ENCODE data around the gene SCD.

The SCD gene

GRCh38 chr10:100401631-100402328 is 54.7 kb downstream of the SCD start:
- no peak for ATAC-seq

DNA sequence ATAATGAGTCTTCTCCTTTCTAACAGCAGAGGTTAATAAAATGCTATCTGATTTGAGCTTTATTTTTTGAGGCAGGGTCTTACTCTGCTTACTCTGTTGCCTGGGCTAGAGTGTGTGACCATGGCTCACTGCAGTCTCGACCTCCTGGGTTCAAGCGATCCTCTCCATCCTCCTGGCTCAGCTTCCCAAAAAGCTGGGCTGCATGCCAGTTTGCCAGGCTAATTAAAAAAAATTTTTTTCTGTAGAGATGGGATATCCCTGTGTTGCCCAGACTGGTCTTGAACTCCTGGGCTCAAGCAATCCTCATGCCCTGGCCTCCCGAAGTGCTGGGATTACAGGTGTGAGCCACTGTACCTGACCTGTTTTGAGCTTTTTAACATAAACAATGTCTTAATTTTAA is 56.7 kb downstream of the SCD start:
- no peak for ATAC-seq

GRCh38 chr10:100413173-100413572 is 66.1 kb downstream of the SCD start:
- no peak for ATAC-seq

Data from activated CD4-positive, CD25-positive, alpha-beta regulatory T cell treated with anti-CD3 and anti-CD28 coated beads, Interleukin-2, amount 50 U/mL, for 24 hours (primary cell).